COLO829 (cell line): ENCODE results near the gene ROGDI.
"Not testable (repeated sequence)": the region's sequence is repeated elsewhere in the genome, so short reads cannot be mapped to it uniquely, and the experiment has no call there.

Source experiments
- DNase-seq: peaks from one replicate; pipeline ENCODE4 v3.0.0; 2012; ENCODE audit warnings: low spot score

Gene ROGDI

GRCh38 chr16:4790261-4790660, 12.2 kb downstream of the ROGDI start:
- DNase-seq = no peak

GRCh38 chr16:4788910-4789309, 13.5 kb downstream of the ROGDI start:
- DNase-seq = no peak

GRCh38 chr16:4788489-4788889, 13.9 kb downstream of the ROGDI start:
- DNase-seq = no peak

GRCh38 chr16:4787627-4788482, 14.6 kb downstream of the ROGDI start, which contains the start of gene SEPTIN12:
TSS of gene SEPTIN12 (minus strand) at chr16:4788345. CDS start at chr16:4787645, 700 bp downstream.
- DNase-seq = no peak

GRCh38 chr16:4787068-4787467, 15.4 kb downstream of the ROGDI start:
- DNase-seq = no peak

GRCh38 chr16:4785758-4786433, 16.5 kb downstream of the ROGDI start:
- DNase-seq = no peak

GRCh38 chr16:4784444-4784987, 17.9 kb downstream of the ROGDI start:
- not testable (repeated sequence) for DNase-seq

- DNase-seq = no peak
These were observed 18.5 kb downstream of the ROGDI start for GRCh38 chr16:4783951-4784336.

- no peak for DNase-seq
These were observed 19.0 kb downstream of the ROGDI start for GRCh38 chr16:4783251-4783950.

- DNase-seq = no peak
These were observed 22.2 kb downstream of the ROGDI start for GRCh38 chr16:4780235-4780634.

- no peak for DNase-seq
These were observed 24.4 kb downstream of the ROGDI start for GRCh38 chr16:4778050-4778392.

GRCh38 chr16:4777339-4778049, 24.9 kb downstream of the ROGDI start:
- DNase-seq = no peak

GRCh38 chr16:4776141-4776705, 26.2 kb downstream of the ROGDI start:
- DNase-seq = no peak

- no peak for DNase-seq
These were observed 27.4 kb downstream of the ROGDI start for GRCh38 chr16:4775005-4775404.

GRCh38 chr16:4772351-4772750, 30.1 kb downstream of the ROGDI start:
- DNase-seq = no peak

- DNase-seq = no peak
These were observed 30.8 kb downstream of the ROGDI start for GRCh38 chr16:4771646-4772045.

- no peak for DNase-seq
These were observed 33.2 kb downstream of the ROGDI start for GRCh38 chr16:4769306-4769638.

GRCh38 chr16:4768549-4769305, 33.7 kb downstream of the ROGDI start:
- DNase-seq = peak; percentile 98

GRCh38 chr16:4767872-4768548, 34.4 kb downstream of the ROGDI start:
- no peak for DNase-seq

GRCh38 chr16:4766875-4767628, 35.4 kb downstream of the ROGDI start, which contains the start of gene ZNF500:
TSS of gene ZNF500 (minus strand) at chr16:4767162. CDS start at chr16:4765978, 1,184 bp downstream.
- DNase-seq = peak; percentile 98
